Pancreas (tissue), 10 donors: ENCODE results near the gene NUP43. TPM values are rescaled to one million over a fixed set of nuclear protein-coding genes. Genes with fewer than 3 reads are reported as not detected.
A peak's percentile ranks its signal among the peaks of the same experiment; 100 is the strongest.

ENCODE experiments used
- ATAC-seq, 4 donors: fragments of 200-7000 bp; cut with Tn5 transposase; one replicate each; pipeline versions ENCODE4 v1.8.0 to v1.9.1; 2020; ENCODE audit warnings: mild to moderate bottlenecking in 4 of 4, moderate library complexity in 4 of 4
- DNase-seq, 6 donors: peaks; one replicate each; pipeline ENCODE4 v3.0.0-alpha.2; 2020
- FAIRE-seq: peaks from 2 replicates; lab custom pipeline; 2012; peaks lifted over from hg19 to GRCh38; lab: Jason Lieb, UNC
- H3K27ac ChIP-seq, 4 donors: fragments of 200-600 bp; sonication (generic); 1 replicate in 3 of 4; 2 replicates in 1 of 4; pipeline versions ENCODE4 v1.5.0 to v1.8.0; 2020
- H3K27me3 ChIP-seq, 4 donors: fragments of 200-600 bp; one replicate each; pipeline ENCODE4 v1.8.0; 2021
- H3K36me3 ChIP-seq, 3 donors: fragments of 200-600 bp; sonication (generic) in 1 of 3; one replicate each; pipeline versions ENCODE4 v1.5.0 to v1.8.0; 2020 to 2021
- H3K4me1 ChIP-seq, 3 donors: fragments of 200-600 bp; one replicate each; pipeline ENCODE4 v1.8.0; 2021
- H3K4me3 ChIP-seq, 4 donors: fragments of 200-600 bp; sonication (generic) in 2 of 4; one replicate each; pipeline versions ENCODE4 v1.5.0 to v1.8.0; 2020 to 2021
- H3K9me3 ChIP-seq, 4 donors: fragments of 200-600 bp; one replicate each; pipeline ENCODE4 v1.8.0; 2021
- WGBS, 2 donors: extraction: QIAGEN DNeasy Blood & Tissue Kit; methylation state at CpG; one replicate each; pipeline ENCODE4 v1.1.7; 2013; 5-methylcytosine and 5-hydroxymethylcytosine counted together
- intact Hi-C, 3 donors: fragments of 100-400 bp; cut with DNase I; formaldehyde crosslinking; loops; one replicate each; pipeline versions ENCODE4 v1.11.1 to v1.14.2; 2022
- polyA plus RNA-seq, 2 donors: library from polyadenylated mRNA; stranded (reverse); fragments of 200-250 nt; gene quantifications; one replicate each; pipeline ENCODE4 v1.2.3, GENCODE V29; 2013
- total RNA-seq, 6 donors: library from RNA; stranded (reverse); fragmentation: NEBNext Ultra II Directional in 4 of 6; extraction: Animal tissue kit (Norgen Biotek cat#: 25700) in 4 of 6; gene quantifications; one replicate each; pipeline versions ENCODE4 v1.2.1 to v1.2.4, GENCODE V29; 2021 to 2023
- TF ChIP-seq, protein P1 (sequence below), 4 donors: fragments of 200-600 bp; sonication (generic) in 3 of 4; IDR thresholded peaks; one replicate each; pipeline versions ENCODE4 v1.5.0 to v1.8.0; 2021; ENCODE audit warnings: antibody characterized with exemption in 4 of 4
- donor health status: healthy with polysubstance abuse.
- donor health status: DM: no; HTN: no; CAD: no; lungs with moderate emphysema.
- donor health status: DM: no; HTN: no; CAD: no.
- donor health status: control.
- donor health status: control.
- donor health status: Bipolar disorder and iron deficiency.
- donor health status: DM: yes; HTN: yes; CAD: no.
- donor health status: DM: no; HTN: no; CAD: no.
- donor health status: DM: no; HTN: no; CAD: no.
- donor health status: DM: yes; HTN: yes; CAD: no.

Gene NUP43
- total and polyA plus RNA-seq, 8 donors, result 7.2 to 21.0 (median 15.3) TPM

DNA sequence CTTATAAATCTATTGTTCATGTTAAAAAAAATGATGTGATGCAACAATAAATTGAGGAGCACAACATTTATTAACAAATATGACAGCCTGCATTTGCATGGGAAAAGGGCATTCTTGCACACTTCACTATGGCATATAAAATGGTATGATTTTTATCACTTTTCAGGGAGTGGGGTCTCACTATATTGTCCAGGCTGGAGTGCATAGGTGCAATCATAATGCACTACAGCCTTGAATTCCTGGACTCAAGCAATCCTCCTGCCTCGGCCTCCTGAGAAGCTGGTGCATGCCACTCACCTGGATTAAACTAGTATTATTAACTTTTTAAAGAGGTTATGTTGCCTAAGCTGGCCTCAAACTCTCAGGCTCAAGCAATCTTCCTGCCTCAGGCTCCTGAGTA, 11.4 kb downstream of the NUP43 start:
- H3K27me3 ChIP-seq, result no peaks in the 10 kb centered on the region
- H3K9me3 ChIP-seq, result no peaks in the 10 kb centered on the region
- TF ChIP-seq, protein P1, sequence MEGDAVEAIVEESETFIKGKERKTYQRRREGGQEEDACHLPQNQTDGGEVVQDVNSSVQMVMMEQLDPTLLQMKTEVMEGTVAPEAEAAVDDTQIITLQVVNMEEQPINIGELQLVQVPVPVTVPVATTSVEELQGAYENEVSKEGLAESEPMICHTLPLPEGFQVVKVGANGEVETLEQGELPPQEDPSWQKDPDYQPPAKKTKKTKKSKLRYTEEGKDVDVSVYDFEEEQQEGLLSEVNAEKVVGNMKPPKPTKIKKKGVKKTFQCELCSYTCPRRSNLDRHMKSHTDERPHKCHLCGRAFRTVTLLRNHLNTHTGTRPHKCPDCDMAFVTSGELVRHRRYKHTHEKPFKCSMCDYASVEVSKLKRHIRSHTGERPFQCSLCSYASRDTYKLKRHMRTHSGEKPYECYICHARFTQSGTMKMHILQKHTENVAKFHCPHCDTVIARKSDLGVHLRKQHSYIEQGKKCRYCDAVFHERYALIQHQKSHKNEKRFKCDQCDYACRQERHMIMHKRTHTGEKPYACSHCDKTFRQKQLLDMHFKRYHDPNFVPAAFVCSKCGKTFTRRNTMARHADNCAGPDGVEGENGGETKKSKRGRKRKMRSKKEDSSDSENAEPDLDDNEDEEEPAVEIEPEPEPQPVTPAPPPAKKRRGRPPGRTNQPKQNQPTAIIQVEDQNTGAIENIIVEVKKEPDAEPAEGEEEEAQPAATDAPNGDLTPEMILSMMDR (IDR thresholded peaks at IDR 0.05), result no peak
- H3K27ac ChIP-seq, result no peak overlapping the region
- WGBS, 2 donors, result 93 to 100% methylated on average over 1 of the region's 1 CpG
- intact Hi-C loops, result loop anchor here in 1 of 3 donors (10.0 kb wide), 1 partner anchor 130 kb away; the partner anchor contains the start of gene LRP11
- DNase-seq (no peak), ATAC-seq (no peak), FAIRE-seq (no peak)
- H3K4me1 ChIP-seq, result no peaks in the 10 kb centered on the region
- peaks cover 0 to 64% (median 11%) of the 10 kb centered on the region in 3 donors for H3K36me3 ChIP-seq
- H3K4me3 ChIP-seq, result no peak overlapping the region

GRCh38 chr6:149733089-149733720, 13.1 kb downstream of the NUP43 start:
- DNase-seq (no peak), FAIRE-seq (no peak), ATAC-seq (no peak)
- H3K27ac ChIP-seq, result no peak overlapping the region
- TF ChIP-seq, protein P1 (IDR thresholded peaks at IDR 0.05), result no peak
- peaks cover 0 to 68% (median 21%) of the 10 kb centered on the region in 3 donors for H3K36me3 ChIP-seq
- H3K4me1 ChIP-seq, result no peaks in the 10 kb centered on the region
- no peak overlapping the region for H3K4me3 ChIP-seq
- intact Hi-C loops, result loop anchor here in 1 of 3 donors (10.0 kb wide), 1 partner anchor 132 kb away; the partner anchor contains the start of gene LRP11
- H3K27me3 ChIP-seq, result no peaks in the 10 kb centered on the region
- no peaks in the 10 kb centered on the region for H3K9me3 ChIP-seq
- WGBS, 2 donors, result 86 to 93% methylated on average over 2 of the region's 2 CpGs

DNA sequence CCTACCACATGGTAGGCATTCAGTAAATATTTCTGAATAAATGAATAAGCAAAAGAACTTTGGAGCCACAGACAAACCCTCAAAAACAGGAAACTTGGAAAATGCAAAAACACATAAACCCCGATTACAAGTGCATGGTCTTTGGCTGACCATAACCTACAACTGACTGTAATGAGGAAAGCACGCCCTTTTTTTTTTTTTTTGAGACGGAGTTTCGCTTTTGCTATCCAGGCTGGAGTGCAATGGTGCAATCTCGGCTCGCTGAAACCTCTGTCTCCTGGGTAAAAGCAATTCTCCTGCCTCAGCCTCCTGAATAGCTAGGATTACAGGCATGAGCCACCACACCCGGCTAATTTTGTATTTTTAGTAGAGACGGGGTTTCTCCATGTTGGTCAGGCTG, 16.5 kb downstream of the NUP43 start:
- Histone ChIP-seq H3K4me3 (no peak overlapping the region), H3K36me3 (peaks cover 0 to 42% (median 21%) of the 10 kb centered on the region in 3 donors), H3K4me1 (no peaks in the 10 kb centered on the region), H3K9me3 (no peaks in the 10 kb centered on the region), H3K27ac (no peak overlapping the region), H3K27me3 (no peaks in the 10 kb centered on the region)
- DNase-seq (no peak), FAIRE-seq (no peak), ATAC-seq (no peak)
- WGBS, 2 donors, result 92 to 94% methylated on average over 8 of the region's 8 CpGs
- intact Hi-C loops, result loop anchor here in 1 of 3 donors (10.0 kb wide), 1 partner anchor 135 kb away; the partner anchor contains the start of gene LRP11
- TF ChIP-seq, protein P1 (IDR thresholded peaks at IDR 0.05), result no peak

DNA sequence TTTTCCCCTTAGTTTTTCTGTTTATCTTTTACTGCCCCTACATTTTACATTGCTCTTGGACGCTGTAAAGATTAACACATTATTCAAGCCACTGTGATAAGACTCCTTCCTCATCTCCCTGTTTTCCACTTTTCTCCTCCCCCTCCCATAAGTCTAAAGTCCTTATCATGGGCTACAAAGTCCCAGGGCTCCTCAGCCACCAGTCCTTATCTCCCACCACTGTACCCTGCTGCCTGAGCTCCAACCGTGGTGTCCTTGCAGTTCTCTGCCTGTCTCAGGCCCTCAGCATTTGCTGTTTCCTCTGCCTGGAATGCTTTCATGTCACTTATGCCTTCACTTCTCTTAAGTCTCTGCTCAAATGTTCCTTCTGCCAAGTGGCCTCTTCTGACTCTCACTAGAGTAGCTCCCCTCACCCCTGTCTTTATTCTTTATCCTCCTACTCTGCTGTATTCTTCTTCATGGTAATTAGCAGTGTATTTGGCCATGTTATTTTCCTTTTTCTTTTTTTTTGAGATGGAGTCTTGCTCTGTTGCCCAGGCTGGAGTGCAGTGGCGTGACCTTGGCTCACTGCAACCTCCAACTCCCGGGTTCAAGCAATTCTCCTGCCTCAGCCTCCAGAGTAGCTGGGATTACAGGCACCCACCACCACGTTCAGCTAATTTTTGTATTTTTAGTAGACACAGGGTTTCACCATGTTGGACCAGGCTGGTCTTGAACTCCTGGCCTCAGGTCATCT, 17.7 kb downstream of the NUP43 start:
- peak overlapping the region in 1 of 4 donors; percentile 28 for H3K27ac ChIP-seq
- ATAC-seq (no peak), DNase-seq (no peak), FAIRE-seq (no peak)
- H3K4me3 ChIP-seq, result no peak overlapping the region
- H3K9me3 ChIP-seq, result no peaks in the 10 kb centered on the region
- TF ChIP-seq, protein P1 (IDR thresholded peaks at IDR 0.05), result no peak
- intact Hi-C loops, result no loop called here
- no peaks in the 10 kb centered on the region for H3K27me3 ChIP-seq
- H3K36me3 ChIP-seq, result peaks cover 0 to 40% (median 21%) of the 10 kb centered on the region in 3 donors
- WGBS, 2 donors, result 75 to 81% methylated on average over 5 of the region's 5 CpGs
- peaks cover 0 to 1% (median 0%) of the 10 kb centered on the region in 3 donors for H3K4me1 ChIP-seq
